ENCODE results near the gene MRPL50.

DNA sequence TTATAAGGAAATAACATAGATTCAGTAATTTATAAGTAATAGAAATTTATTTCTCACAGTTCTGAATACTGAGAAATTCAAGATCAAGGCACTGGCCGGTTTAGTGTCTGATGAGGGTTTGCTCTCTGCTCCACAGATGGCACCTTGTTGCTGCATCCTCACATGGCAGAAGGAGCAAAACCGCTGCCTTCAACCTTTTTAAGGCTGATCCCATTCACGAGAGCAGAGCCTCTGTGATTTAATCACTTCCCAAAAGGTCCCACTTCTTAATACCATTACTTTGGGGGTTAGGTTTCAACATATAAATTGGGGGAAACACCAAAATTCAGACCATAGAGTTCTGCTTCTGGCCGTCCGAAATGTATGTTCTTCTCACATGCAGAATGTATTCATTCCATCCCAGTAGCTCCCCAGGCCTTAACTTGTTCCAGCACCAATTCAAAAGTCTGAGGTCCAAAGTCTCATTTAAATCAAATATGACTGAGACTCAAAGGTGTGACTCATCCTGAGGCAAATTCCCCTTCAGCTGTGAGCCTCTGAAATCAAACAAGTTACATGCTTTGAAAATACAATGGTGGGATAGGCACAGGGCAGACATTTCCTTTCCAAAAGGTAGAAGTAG, 44.2 kb downstream of the MRPL50 start:
- TF ChIP-seq, protein P1, sequence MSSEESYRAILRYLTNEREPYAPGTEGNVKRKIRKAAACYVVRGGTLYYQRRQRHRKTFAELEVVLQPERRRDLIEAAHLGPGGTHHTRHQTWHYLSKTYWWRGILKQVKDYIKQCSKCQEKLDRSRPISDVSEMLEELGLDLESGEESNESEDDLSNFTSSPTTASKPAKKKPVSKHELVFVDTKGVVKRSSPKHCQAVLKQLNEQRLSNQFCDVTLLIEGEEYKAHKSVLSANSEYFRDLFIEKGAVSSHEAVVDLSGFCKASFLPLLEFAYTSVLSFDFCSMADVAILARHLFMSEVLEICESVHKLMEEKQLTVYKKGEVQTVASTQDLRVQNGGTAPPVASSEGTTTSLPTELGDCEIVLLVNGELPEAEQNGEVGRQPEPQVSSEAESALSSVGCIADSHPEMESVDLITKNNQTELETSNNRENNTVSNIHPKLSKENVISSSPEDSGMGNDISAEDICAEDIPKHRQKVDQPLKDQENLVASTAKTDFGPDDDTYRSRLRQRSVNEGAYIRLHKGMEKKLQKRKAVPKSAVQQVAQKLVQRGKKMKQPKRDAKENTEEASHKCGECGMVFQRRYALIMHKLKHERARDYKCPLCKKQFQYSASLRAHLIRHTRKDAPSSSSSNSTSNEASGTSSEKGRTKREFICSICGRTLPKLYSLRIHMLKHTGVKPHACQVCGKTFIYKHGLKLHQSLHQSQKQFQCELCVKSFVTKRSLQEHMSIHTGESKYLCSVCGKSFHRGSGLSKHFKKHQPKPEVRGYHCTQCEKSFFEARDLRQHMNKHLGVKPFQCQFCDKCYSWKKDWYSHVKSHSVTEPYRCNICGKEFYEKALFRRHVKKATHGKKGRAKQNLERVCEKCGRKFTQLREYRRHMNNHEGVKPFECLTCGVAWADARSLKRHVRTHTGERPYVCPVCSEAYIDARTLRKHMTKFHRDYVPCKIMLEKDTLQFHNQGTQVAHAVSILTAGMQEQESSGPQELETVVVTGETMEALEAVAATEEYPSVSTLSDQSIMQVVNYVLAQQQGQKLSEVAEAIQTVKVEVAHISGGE (tag by site-specific recombination; conservative IDR thresholded peaks at IDR 0.05; ENCODE audit: low read depth) = no peak
- TF ChIP-seq, protein P2, sequence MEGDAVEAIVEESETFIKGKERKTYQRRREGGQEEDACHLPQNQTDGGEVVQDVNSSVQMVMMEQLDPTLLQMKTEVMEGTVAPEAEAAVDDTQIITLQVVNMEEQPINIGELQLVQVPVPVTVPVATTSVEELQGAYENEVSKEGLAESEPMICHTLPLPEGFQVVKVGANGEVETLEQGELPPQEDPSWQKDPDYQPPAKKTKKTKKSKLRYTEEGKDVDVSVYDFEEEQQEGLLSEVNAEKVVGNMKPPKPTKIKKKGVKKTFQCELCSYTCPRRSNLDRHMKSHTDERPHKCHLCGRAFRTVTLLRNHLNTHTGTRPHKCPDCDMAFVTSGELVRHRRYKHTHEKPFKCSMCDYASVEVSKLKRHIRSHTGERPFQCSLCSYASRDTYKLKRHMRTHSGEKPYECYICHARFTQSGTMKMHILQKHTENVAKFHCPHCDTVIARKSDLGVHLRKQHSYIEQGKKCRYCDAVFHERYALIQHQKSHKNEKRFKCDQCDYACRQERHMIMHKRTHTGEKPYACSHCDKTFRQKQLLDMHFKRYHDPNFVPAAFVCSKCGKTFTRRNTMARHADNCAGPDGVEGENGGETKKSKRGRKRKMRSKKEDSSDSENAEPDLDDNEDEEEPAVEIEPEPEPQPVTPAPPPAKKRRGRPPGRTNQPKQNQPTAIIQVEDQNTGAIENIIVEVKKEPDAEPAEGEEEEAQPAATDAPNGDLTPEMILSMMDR (tag by site-specific recombination; IDR thresholded peaks at IDR 0.05) = no peak
- TF ChIP-seq ZBTB1 (tag by site-specific recombination; IDR thresholded peaks at IDR 0.05) (no peak), ZNF830 (tag by site-specific recombination; IDR thresholded peaks at IDR 0.05; ENCODE audit: low read depth) (no peak), YY1 (tag by site-specific recombination; IDR thresholded peaks at IDR 0.05) (no peak), ZNF302 (tag by site-specific recombination; IDR thresholded peaks at IDR 0.05; ENCODE audit: low read depth) (no peak)

Measured in HEK293 (cell line).